Putamen (tissue), 1 donor: ENCODE measurements around the gene RPL32.
A peak's percentile ranks its signal among the peaks of the same experiment; 100 is the strongest.
"Not testable (repeated sequence)": the region's sequence is repeated elsewhere in the genome, so short reads cannot be mapped to it uniquely, and the experiment has no call there.

ENCODE experiments used
- DNase-seq: peaks from one replicate; pipeline ENCODE4 v3.0.0-alpha.2; 2016; ENCODE audit warnings: low spot score

RPL32 gene

GRCh38 chr3:12868039-12869034 is 27.0 kb upstream of the RPL32 start:
- DNase-seq = peak; percentile 84

- DNase-seq = no peak
Measured at GRCh38 chr3:12866836-12867235, 25.5 kb upstream of the RPL32 start.

GRCh38 chr3:12865271-12865670 is 23.9 kb upstream of the RPL32 start:
- DNase-seq = no peak

GRCh38 chr3:12862387-12862786 is 21.0 kb upstream of the RPL32 start:
- DNase-seq = no peak

GRCh38 chr3:12861611-12862010 is 20.2 kb upstream of the RPL32 start:
- no peak for DNase-seq

GRCh38 chr3:12859840-12860239 is 18.5 kb upstream of the RPL32 start:
- no peak for DNase-seq

GRCh38 chr3:12856626-12857025 is 15.3 kb upstream of the RPL32 start:
- no peak for DNase-seq

- DNase-seq = no peak
Measured at GRCh38 chr3:12854565-12854964, 13.2 kb upstream of the RPL32 start.

GRCh38 chr3:12853847-12854246 is 12.5 kb upstream of the RPL32 start:
- DNase-seq = not testable (repeated sequence)

- DNase-seq = no peak
Measured at GRCh38 chr3:12852201-12852600, 10.8 kb upstream of the RPL32 start.

GRCh38 chr3:12845811-12846210 is 4.4 kb upstream of the RPL32 start:
- DNase-seq = no peak

- DNase-seq = no peak
Measured at GRCh38 chr3:12842469-12842868, 1.1 kb upstream of the RPL32 start.

GRCh38 chr3:12841970-12842328 is 584 bp upstream of the RPL32 start:
- no peak for DNase-seq

- no peak for DNase-seq
Measured at GRCh38 chr3:12840591-12841148, 695 bp downstream of the RPL32 start.

GRCh38 chr3:12840148-12840547 is 1.2 kb downstream of the RPL32 start:
- not testable (repeated sequence) for DNase-seq

GRCh38 chr3:12839156-12839946 is 2.0 kb downstream of the RPL32 start:
- no peak for DNase-seq

GRCh38 chr3:12838179-12838965 is 3.0 kb downstream of the RPL32 start:
- DNase-seq = no peak

- no peak for DNase-seq
Measured at GRCh38 chr3:12837295-12837986, 3.9 kb downstream of the RPL32 start.

GRCh38 chr3:12835052-12835665 is 6.2 kb downstream of the RPL32 start:
- no peak for DNase-seq

GRCh38 chr3:12833222-12834161 is 7.9 kb downstream of the RPL32 start:
- no peak for DNase-seq
